B cell (primary cell): ENCODE data around the gene SFT2D1. TPM values are rescaled to one million over a fixed set of nuclear protein-coding genes. Genes with fewer than 3 reads are reported as not detected.

Experiments
- ATAC-seq: fragments of 200-7000 bp; cut with Tn5 transposase; one replicate; pipeline ENCODE4 v1.10.0; 2021; ENCODE audit warnings: low read depth, mild to moderate bottlenecking, moderate number of reproducible peaks, moderate library complexity
- CTCF ChIA-PET: fragments of 350-600 bp; sonication (Branson Sonifier 250); formaldehyde crosslinking; loops from one replicate; lab custom pipeline; 2021; ENCODE audit warnings: antibody characterized with exemption, inconsistent platforms; lab: Charles Lee
- POLR2A ChIA-PET: fragments of 350-600 bp; sonication (Branson Sonifier 250); formaldehyde crosslinking; loops from one replicate; lab custom pipeline; 2021; ENCODE audit warnings: antibody characterized with exemption; lab: Charles Lee
- DNase-seq: peaks from one replicate; pipeline ENCODE4 v3.0.0; 2013
- H2AFZ ChIP-seq: 2 replicates; pipeline ENCODE4 v1.6.1; 2012; ENCODE audit warnings: mild to moderate bottlenecking, low read depth, low read length; ENCODE audit not compliant: insufficient read depth, poor library complexity, severe bottlenecking
- H3K27ac ChIP-seq, 2 donors: 1 replicate in 1 of 2; 2 replicates in 1 of 2; pipeline ENCODE4 v1.5.1; 2012 to 2013; ENCODE audit warnings: low read length in 2 of 2, mild to moderate bottlenecking in 2 of 2, moderate library complexity in 1 of 2
- H3K27me3 ChIP-seq, 4 experiments: fragments of 200-600 bp in 1 of 4; sonication (generic) in 1 of 4; replicated peaks in 1 of 4; 1 replicate in 2 of 4; 2 replicates in 2 of 4; pipeline versions ENCODE4 v1.6.1 to v1.7.0; 2013 to 2016; ENCODE audit warnings: low read length in 3 of 4, mild to moderate bottlenecking in 2 of 4, mixed read lengths in 1 of 4, moderate library complexity in 1 of 4; ENCODE audit not compliant: insufficient read depth in 4 of 4, control insufficient read depth in 3 of 4; ENCODE audit errors: control extremely low read depth in 1 of 4
- H3K36me3 ChIP-seq, 2 experiments: replicated peaks in 1 of 2; 1 replicate in 1 of 2; 2 replicates in 1 of 2; pipeline versions ENCODE4 v1.6.1 to v1.7.1; 2013; ENCODE audit warnings: low read length in 1 of 2; ENCODE audit not compliant: insufficient read depth in 2 of 2, control insufficient read depth in 1 of 2; ENCODE audit errors: control extremely low read depth in 1 of 2, extremely low read depth in 1 of 2
- H3K4me1 ChIP-seq, 2 donors: fragments of 200-600 bp in 1 of 2; sonication (generic) in 1 of 2; 1 replicate in 1 of 2; 2 replicates in 1 of 2; pipeline versions ENCODE4 v1.5.1 to v1.6.1; 2013 to 2017; ENCODE audit warnings: low read length in 2 of 2; ENCODE audit not compliant: control insufficient read depth in 2 of 2, insufficient read depth in 2 of 2
- H3K4me2 ChIP-seq: replicated peaks from 2 replicates; pipeline ENCODE3; 2012; ENCODE audit warnings: mild to moderate bottlenecking, low read depth, low read length; ENCODE audit not compliant: poor library complexity, severe bottlenecking
- H3K4me3 ChIP-seq, 5 experiments: fragments of 200-600 bp in 1 of 5; sonication (generic) in 1 of 5; 1 replicate in 3 of 5; 2 replicates in 2 of 5; pipeline versions ENCODE4 v1.5.1 to v1.7.0; 2011 to 2016; ENCODE audit warnings: low read length in 4 of 5, mild to moderate bottlenecking in 4 of 5, low read depth in 2 of 5, control low read depth in 1 of 5, moderate library complexity in 1 of 5; ENCODE audit not compliant: insufficient read depth in 1 of 5; ENCODE audit errors: control extremely low read depth in 1 of 5, extremely low read depth in 1 of 5
- H3K79me2 ChIP-seq: fragments of 200-600 bp; sonication (generic); one replicate; pipeline ENCODE4 v1.6.0; 2016; ENCODE audit warnings: low read length; ENCODE audit not compliant: control insufficient read depth, insufficient read depth
- H3K9ac ChIP-seq: fragments of 200-600 bp; sonication (generic); 2 replicates; pipeline ENCODE4 v1.6.1; 2017; ENCODE audit warnings: mild to moderate bottlenecking, low read length, moderate library complexity
- H3K9me3 ChIP-seq, 3 donors: one replicate each; pipeline versions ENCODE4 v1.6.1 to v1.7.1; 2013; ENCODE audit warnings: low read length in 2 of 3; ENCODE audit not compliant: control insufficient read depth in 2 of 3, insufficient read depth in 1 of 3; ENCODE audit errors: control extremely low read depth in 1 of 3
- H4K20me1 ChIP-seq: 2 replicates; pipeline ENCODE4 v1.6.0; 2012; ENCODE audit warnings: mild to moderate bottlenecking, low read length; ENCODE audit not compliant: insufficient read depth, control insufficient read depth, poor library complexity, severe bottlenecking
- H3K27ac Mint-ChIP-seq: one replicate; pipeline ENCODE4 v1.8.0; 2021; ENCODE audit warnings: mixed read lengths
- H3K27me3 Mint-ChIP-seq: one replicate; pipeline ENCODE4 v1.8.0; 2021; ENCODE audit warnings: mixed read lengths
- H3K4me1 Mint-ChIP-seq: one replicate; pipeline ENCODE4 v1.8.0; 2021; ENCODE audit warnings: mixed read lengths
- H3K4me3 Mint-ChIP-seq: one replicate; pipeline ENCODE4 v1.8.0; 2021; ENCODE audit warnings: mixed read lengths
- H3K9me3 Mint-ChIP-seq: one replicate; pipeline ENCODE4 v1.8.0; 2022; ENCODE audit warnings: mixed read lengths; ENCODE audit not compliant: insufficient read depth
- EZH2 ChIP-seq: IDR thresholded peaks from 2 replicates; pipeline ENCODE4 v1.6.1; 2012; ENCODE audit warnings: borderline replicate concordance, low read depth, mild to moderate bottlenecking, moderate library complexity, low read length; ENCODE audit not compliant: insufficient read depth, poor library complexity, severe bottlenecking
- WGBS: methylation state at CpG from one replicate; pipeline ENCODE4 v1.1.5; 2013; ENCODE audit warnings: missing lambda C conversion rate; ENCODE audit not compliant: insufficient coverage; 5-methylcytosine and 5-hydroxymethylcytosine counted together
- intact Hi-C: fragments of 100-400 bp; cut with micrococcal nuclease; formaldehyde crosslinking; loops from one replicate; pipeline ENCODE4 v1.10.0; 2022
- polyA plus RNA-seq: library from polyadenylated mRNA; depleted of rRNA; stranded (reverse); fragments of >200 nt; gene quantifications from 2 replicates; pipeline ENCODE4 v1.2.3, GENCODE V29; 2012
- total RNA-seq, 2 donors: library from RNA; stranded (reverse); fragments of 120-200 nt in 1 of 2; gene quantifications; 1 replicate in 1 of 2; 2 replicates in 1 of 2; pipeline versions ENCODE4 v1.2.3 to v1.2.4, GENCODE V29; 2013 to 2022
- TF ChIP-seq, protein P1 (sequence below): fragments of 200-600 bp; IDR thresholded peaks from one replicate; pipeline ENCODE4 v1.8.0; 2022; ENCODE audit warnings: antibody characterized with exemption, mild to moderate bottlenecking

Gene SFT2D1
- total and polyA plus RNA-seq, 2 donors (not counting 1 experiment from before 2014, with no cell fraction given), result 38.2 to 59.0 TPM

DNA sequence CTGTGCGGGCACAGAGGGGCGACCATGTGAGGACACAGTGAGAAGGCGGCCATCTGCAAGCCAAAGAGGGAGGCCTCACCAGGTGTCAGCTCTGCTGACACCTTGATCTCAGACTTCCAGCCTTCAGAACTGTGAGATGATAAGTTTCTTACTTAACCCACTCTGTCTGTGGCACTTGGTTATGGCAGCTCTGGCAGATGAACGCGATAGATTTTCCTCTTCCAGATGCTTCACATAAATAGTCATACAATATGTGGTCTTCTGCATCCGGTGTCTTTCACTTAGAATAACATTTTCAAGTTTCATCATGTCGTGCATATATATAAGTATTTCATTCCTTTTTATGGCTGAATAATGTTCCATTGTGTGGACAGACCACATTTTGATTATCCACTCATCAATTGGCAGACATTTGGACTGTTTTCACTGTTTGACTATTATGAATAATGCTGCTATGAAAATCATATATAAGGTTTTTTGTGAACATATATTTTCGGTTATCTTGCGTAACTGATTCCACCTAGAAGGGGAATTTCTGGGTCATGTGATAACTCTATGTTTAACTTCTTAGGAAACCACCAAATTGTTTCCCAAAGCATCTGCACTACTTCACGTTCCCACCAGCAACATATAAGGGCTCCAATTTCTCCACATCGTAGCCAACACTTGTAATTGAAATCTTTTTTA is 64.3 kb downstream of the SFT2D1 start:
- intact Hi-C loops, result loop anchor here (5.0 kb wide), 1 partner anchor 349 kb away; the partner anchor contains the start of gene RPS6KA2
- no peak overlapping the region for H3K4me3 Mint-ChIP-seq
- H3K4me1 Mint-ChIP-seq, result peaks cover 14% of the 10 kb centered on the region
- no peaks in the 10 kb centered on the region for H3K79me2 ChIP-seq
- no peaks in the 10 kb centered on the region for H3K36me3 ChIP-seq
- no peak overlapping the region for H3K27ac Mint-ChIP-seq
- CTCF ChIA-PET, result interaction anchor here (0.9 to 5.1 kb wide), 4 partner anchors 32 to 122 kb away, joined by 3 to 149 read pairs (median 47); partner anchors contain the start of gene PRR18
- no peaks in the 10 kb centered on the region for H3K27me3 ChIP-seq
- no peak overlapping the region for H2AFZ ChIP-seq
- POLR2A ChIA-PET, result no interaction called here
- H3K27me3 Mint-ChIP-seq, result no peaks in the 10 kb centered on the region
- no peaks in the 10 kb centered on the region for H3K9me3 ChIP-seq
- no peak overlapping the region for H3K27ac ChIP-seq
- H3K4me1 ChIP-seq, result peaks cover 0 to 8% of the 10 kb centered on the region in 2 donors
- TF ChIP-seq EZH2, result no peak
- TF ChIP-seq, protein P1, sequence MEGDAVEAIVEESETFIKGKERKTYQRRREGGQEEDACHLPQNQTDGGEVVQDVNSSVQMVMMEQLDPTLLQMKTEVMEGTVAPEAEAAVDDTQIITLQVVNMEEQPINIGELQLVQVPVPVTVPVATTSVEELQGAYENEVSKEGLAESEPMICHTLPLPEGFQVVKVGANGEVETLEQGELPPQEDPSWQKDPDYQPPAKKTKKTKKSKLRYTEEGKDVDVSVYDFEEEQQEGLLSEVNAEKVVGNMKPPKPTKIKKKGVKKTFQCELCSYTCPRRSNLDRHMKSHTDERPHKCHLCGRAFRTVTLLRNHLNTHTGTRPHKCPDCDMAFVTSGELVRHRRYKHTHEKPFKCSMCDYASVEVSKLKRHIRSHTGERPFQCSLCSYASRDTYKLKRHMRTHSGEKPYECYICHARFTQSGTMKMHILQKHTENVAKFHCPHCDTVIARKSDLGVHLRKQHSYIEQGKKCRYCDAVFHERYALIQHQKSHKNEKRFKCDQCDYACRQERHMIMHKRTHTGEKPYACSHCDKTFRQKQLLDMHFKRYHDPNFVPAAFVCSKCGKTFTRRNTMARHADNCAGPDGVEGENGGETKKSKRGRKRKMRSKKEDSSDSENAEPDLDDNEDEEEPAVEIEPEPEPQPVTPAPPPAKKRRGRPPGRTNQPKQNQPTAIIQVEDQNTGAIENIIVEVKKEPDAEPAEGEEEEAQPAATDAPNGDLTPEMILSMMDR, result no peak
- 93% methylated on average over 3 of the region's 11 CpGs for WGBS
- no peak overlapping the region for H3K4me3 ChIP-seq
- no peak for DNase-seq
- ATAC-seq, result no peak
- no peaks in the 10 kb centered on the region for H4K20me1 ChIP-seq
- H3K4me2 ChIP-seq, result no peak overlapping the region
- no peak overlapping the region for H3K9ac ChIP-seq
- no peaks in the 10 kb centered on the region for H3K9me3 Mint-ChIP-seq

DNA sequence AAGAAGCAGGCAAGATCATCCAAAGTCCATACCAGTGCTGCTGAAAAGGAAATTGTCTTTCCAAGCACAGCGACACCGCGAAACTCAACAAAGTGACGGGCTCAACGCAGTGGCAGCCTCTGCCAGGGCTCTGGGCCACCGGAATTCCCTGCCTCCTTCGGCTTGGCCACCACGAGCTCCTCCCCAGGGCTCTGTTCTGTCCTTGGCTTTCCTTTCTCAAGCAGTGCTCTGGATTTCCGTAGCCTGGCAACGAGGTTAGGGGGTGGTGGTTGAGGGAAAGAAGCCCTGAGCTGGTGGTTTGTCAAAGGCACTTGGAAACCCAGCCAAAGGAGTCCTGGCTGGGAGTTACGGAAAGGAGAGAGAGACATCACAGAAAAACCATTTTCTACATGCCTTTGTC is 65.3 kb downstream of the SFT2D1 start:
- H3K36me3 ChIP-seq, result no peaks in the 10 kb centered on the region
- ChIA-PET POLR2A (no interaction called here), CTCF (interaction anchor here (0.7 to 5.1 kb wide), 14 partner anchors 9 to 392 kb away, joined by 3 to 149 read pairs (median 6); partner anchors contain the start of gene PRR18)

More for the DNA sequence above, 65.3 kb downstream of the SFT2D1 start:
- Histone ChIP-seq H3K9ac (no peak overlapping the region), H3K4me3 (no peak overlapping the region), H3K4me1 (peaks cover 0 to 8% of the 10 kb centered on the region in 2 donors), H3K9me3 (no peaks in the 10 kb centered on the region), H3K79me2 (no peaks in the 10 kb centered on the region), H3K4me2 (no peak overlapping the region), H2AFZ (no peak overlapping the region), H3K27me3 (no peaks in the 10 kb centered on the region), H3K27ac (no peak overlapping the region), H4K20me1 (no peaks in the 10 kb centered on the region)
- intact Hi-C loops, result loop anchor here (5.0 kb wide), 1 partner anchor 350 kb away; the partner anchor contains the start of gene RPS6KA2
- Mint-ChIP-seq H3K27ac (no peak overlapping the region), H3K27me3 (peaks cover 2% of the 10 kb centered on the region), H3K4me3 (no peak overlapping the region), H3K4me1 (peaks cover 14% of the 10 kb centered on the region), H3K9me3 (no peaks in the 10 kb centered on the region)
- WGBS, result 88% methylated on average over 11 of the region's 11 CpGs
- ATAC-seq (no peak), DNase-seq (no peak)
- TF ChIP-seq EZH2, result no peak
- TF ChIP-seq, protein P1, result no peak
